Measurements from ENCODE around the gene ZNF516.

ZNF516 gene

DNA sequence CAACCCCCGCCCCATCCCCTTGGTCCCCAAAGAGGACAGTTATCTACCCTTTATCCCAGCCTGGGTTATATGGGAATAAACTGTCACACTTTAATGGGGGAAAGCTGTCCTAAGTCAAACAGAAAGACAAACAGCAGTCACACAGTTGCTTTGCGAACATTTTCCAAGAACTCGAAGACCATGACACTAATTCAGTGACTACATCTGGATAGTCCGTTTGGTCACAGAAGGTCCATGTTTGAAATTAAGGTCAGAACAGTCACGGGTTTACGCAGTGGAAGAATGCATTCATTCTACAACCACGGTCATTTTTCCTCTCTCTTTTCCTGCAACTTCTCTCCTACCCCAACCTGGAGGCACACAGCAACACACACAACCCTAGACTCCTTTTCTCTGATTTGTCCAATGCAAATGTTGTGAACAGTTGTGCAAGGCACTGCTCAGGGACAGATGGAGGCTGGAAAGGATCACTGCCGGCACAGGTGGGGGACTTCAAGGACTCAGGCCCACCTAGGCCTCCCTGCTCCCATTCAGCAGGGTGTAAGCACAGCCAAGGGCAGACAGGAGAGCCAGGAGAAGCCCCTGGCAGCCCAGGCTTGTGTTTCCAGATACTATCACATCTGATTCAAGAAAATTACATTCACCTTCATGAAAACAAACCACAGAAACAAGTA, 39.9 kb downstream of the ZNF516 start:
- DNase-seq (ENCODE audit: low spot score) = no peak

DNA sequence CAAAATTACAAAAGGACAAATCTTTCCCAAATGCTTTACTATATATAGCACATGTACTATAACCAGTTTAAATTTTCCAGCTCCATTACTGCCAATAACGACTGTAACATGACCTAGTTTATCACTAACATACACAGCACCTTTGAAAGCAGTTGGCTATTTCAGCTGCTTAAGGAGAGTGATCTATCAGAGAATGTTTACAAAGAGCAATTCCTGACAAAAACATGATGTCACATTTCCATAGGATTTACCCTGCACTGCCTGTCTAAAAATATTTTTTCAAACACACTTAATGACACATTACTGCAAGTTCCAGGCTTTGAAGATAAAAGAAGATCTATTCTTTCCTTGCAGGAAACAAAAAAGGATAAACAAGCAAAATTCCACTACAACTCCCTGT, 40.6 kb downstream of the ZNF516 start:
- DNase-seq (ENCODE audit: low spot score) = peak; percentile 48

DNA sequence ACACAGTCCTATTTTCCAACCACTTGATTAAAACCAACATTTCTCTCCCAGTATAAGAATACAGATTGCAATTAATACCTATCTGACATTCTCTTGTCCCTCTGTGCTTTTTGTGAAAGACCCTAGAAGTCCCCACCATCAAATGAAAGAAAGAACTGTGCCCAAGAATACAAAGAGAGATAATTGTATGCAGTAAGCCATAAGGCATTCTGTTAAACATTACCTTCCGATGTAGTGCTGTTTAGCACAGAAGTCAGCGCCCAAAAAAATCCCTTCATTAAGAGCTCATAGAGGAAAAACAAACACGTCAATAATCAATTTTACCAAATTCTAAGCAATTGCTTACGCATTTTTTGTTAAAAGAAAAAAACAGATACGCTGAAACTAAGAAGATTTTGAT, 41.1 kb downstream of the ZNF516 start:
- peak; percentile 36 for DNase-seq (ENCODE audit: low spot score)

DNA sequence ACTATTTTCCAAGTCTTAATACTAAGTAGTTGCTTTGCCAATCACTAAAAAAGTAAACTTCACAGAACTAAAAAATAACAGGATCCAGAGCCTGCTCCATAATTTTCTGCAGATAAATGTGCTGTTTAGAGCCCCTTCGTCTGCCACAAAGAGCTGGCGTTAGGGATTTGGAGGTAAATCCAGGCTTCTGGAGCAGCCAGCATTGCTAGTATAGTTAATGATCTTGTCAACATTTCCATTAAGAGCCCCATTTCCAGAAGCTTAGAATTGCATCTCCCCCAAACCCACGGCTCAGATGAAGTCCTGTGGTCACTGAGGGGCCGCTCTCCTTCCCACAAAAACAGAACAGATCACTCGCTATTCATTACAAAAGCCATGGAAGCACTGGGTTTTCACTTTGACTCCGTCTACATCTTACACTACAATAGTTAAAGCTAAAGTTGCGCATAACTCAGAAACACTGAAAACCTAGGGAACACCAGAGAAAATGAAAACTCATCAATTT, 41.9 kb downstream of the ZNF516 start:
- no peak for DNase-seq (ENCODE audit: low spot score)

DNA sequence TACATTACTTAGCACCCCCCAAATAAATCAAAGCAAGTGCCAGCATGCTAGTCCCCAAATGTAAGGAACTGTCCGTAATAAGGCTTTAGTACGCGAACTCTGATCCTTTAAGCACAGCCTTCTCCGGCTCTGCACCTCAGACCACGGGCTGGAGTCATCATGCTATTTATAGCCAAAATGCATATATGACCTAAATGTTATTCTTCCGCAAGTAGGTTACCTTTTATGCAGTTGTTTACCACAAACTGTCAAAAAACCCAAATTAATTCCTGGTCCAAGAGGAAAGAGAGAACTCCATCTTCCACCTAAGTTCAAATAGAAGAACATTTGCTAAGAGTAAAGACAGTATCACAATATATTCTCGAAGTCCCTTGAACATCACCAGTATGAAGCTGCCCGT, 42.7 kb downstream of the ZNF516 start:
- DNase-seq (ENCODE audit: low spot score) = no peak

DNA sequence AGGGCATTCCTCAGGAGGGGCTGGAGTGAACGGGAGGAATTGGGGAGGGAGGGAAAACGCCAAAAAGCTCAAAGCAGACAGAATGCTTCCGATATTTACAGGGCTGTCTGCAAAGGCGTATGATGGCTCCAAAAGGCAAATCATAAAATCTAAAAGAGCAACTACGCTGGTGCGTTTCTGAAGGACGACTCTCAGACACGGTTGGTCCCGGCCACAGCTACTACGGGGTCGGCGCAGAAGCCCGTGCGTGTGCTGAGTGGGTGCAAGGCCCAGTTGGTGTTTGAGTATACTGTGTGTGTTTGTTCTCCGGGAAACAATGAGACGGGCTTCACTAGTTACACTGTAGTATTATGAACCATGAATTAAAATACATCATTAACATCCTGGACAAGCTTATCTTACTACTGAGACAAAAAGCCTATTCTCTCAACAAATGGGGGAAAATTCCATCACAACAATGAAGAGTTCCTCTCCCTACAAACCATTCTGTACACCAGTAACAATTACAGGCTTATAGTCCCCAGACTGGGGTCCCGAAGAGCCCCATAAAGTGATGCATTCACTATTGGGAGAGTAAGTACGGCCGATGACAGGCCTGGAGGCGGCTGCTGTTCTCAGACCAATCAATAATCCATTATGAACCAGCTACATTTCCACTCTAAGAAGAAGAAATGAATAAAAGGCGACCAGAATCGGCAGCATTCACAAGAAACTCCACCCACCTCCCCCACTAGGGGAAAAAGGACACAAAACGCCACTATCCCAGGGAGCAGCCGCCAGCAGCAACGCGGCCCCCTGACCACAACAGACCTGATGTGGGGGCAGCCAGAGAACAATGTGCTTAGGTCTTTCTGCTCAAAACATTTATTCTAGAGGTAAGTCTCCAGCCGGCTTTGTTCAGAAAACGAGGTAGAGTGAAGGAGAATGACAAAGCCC, 43.4 kb downstream of the ZNF516 start:
- no peak for DNase-seq (ENCODE audit: low spot score)

DNA sequence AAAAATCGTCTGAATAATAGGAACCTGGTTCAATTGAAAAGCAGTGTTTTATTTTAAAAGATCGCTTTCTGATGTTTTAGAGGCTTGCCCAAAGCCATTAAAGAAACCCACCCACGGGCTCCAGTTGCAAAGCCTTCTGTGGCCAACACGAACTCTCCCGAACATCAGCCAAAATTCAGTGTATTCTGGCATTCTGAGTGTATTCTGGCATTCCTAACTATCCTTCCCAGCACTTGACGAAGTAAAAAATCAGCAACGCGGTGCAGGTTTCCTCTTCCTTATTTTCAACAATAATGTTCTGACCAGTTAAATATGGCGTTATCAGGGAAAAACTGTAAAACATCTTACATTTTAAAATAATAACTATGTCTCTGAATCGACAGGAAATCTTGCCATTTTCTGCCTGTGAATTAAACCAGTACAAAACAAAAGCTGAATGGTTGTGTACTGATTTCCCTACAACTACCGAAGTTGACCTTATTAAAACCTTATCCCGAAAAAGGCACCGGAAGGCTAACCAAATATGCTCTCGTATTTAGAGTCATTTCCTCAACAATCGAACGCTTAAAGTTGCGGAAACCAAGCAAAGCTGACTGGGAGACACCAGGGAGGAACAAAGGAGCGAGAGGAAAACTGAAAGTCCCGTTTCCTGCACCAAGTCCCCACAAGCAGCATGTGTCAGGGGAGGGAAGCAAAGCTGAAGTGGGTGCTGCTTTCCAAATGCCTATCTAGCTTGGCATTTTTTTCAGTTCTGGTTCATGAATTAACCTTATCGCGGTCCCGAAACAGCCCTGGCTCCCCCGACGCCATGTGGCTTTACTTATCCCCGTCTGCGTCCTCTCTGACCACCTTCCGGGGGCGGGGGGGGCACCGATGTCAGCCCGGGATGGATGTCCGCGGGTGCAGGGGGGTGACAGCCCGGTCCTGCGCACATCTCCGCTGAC, 44.3 kb downstream of the ZNF516 start:
- no peak for DNase-seq (ENCODE audit: low spot score)

DNA sequence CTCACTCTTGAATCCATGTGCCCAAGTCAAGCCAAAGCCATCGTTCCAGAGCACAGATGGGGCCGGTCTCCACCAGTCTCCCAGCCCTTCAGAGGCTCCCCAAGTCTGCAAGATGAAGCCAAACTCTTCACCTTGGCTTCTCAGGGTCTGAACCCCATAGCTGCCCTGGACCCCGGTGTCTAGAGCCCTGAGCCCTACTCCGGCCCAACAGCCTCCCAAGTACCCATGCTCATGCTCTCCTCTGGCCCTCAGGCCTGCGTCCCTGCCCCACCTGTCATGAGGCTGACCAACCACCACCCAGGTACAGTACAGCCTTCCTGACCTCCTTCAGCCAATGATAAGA, 46.0 kb downstream of the ZNF516 start:
- DNase-seq (ENCODE audit: low spot score) = no peak

DNA sequence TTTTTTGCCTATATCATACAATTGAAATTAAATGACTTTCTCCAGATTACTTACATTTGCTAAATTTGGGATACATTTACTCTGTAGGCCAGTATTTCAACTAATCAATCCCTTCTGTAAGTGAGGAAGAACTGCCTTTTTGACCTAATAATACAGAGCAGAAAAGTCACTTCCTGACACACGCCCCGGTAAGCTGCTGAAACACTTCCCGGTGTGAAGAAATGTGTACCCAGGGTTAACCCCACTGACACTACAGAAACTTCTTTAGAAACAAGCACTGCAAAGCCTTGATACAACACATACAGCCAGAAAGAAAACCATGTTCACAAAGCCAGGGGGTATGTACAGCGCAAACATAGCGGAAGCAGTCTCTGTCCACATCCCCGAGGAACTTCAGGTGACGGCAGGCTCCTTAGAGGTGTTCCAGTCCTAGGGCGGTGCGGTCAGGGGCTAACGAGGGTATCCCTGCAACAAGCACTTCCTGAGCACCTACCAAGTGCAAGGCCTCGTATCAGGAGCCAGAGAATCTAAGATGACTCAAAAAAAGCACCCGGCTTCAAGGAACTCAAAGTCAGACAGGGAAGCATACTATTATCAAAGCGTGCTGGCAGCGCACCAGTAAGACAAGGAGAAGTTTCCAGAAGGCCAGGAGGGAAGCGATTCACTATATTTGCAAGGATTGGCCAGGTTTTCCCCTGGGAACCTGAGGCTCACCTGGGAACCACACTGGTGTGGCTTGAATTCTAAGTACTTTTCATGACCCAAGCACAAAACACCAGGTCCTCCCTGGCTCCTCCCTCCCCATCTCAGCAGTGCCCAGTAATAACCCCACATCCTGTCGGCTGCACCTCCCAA, 46.6 kb downstream of the ZNF516 start:
- no peak for DNase-seq (ENCODE audit: low spot score)

DNA sequence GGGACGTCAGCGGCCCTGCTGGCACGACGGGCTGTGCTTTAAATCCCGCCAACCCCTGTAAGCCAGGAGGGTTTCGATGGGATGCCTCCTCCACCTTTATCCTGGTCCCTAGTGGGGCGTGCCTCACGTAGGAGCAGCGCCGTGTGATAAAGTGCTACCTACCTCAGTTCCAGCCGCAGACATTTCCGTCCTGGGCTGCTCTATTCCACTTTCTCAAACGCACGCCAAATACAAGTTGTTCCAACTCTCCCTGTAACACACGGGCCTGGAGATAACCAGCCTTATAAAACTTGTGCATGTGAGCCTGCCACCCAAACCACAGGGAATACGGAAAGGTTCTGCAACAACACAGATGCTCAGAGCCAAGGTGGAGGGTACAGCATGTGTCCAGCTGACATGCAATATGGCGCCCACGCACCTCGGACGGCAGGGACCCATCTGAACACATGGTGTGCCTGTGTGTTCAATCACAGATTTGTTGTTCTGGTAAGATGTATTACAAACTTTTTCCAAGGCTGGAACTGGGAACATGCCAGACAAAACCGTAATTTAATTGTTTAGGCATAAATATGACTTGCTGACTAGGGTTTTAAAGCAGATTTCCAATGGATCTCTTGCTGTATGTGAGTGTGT, 47.7 kb downstream of the ZNF516 start:
- no peak for DNase-seq (ENCODE audit: low spot score)

DNA sequence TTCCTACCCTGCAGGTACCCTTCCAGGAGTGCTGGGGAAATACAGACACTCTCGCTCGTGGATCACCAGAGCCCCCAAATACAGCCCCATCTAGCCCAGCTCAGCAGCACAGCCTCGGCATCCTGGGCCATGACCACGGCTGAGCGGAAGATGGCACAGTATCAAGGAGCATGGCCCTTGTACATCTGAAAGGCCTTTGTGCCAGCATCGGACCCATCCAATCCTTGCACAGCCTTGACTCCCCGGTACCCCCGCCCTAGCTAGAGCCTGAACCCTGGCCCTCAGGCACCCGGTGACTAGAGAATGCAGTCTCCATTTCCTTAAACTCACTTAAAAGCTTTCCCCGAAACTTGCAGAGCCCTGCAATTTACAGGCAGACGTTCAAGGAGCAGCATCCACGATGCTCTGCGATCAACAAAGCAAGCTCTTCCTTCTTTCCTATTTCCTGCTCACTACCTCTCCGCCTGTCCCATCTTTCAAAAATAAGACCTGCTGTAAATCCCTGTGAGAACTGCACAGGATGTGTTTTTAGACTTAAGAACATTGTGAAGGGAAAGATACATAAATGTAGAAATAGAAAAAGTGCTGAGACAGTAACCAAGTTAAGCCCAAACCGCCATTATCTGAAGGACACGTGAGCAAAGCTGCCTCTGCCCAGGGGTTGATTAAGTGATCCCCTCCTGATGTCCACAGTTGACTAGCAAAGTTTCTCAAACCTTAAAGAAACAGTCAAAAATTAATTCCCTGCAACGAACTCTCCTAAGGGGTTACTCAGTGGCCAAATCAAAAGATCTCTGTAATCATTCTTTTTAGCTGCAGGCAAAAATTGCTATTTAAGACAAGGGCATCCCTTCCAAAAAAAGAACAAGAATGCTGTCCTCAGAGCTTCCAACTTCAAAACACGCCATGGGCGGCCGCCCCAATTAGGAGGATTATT, 48.5 kb downstream of the ZNF516 start:
- no peak for DNase-seq (ENCODE audit: low spot score)

DNA sequence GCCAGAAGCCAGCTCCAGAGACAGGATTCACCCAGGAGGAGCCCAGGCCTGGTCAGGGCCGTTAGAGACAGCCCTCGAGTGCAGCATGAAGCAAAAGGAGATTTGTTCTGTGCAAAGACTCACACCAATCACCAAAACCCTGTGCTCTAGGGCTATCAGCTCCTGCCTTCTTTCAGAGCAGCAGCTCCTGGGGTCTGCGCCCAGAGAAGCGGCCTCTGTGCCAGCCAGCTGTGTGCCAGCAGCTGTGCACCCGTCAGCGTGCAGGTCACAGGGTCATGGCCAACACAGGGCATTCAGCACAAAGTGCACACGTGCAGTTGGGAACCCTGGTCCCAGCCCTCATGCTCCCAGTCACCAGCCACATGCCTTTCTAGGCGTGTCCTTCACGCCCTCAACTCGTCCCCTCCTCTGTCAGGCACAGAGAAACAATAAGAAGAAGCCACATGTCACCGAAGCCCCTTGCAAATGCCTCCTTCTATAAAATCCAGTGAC, 49.3 kb downstream of the ZNF516 start:
- no peak for DNase-seq (ENCODE audit: low spot score)

DNA sequence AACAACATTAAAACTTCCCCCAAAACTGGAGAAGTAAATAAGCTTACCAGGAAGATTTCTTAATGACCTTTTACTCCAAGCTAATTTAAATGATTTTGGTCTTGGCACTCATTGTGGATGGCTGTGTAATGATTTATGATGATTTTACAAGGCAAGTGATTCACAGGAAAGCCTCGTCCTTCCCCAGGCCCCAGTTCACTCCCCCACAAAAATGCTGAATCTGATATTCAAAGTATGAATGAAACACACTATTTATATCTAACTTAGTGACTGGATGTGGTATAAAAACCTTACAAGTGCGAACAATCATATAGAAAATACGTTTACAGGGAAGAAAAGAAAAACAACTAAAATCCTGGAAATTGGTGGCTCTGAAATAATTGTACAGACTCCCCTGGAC, 49.8 kb downstream of the ZNF516 start:
- DNase-seq (ENCODE audit: low spot score) = no peak

DNA sequence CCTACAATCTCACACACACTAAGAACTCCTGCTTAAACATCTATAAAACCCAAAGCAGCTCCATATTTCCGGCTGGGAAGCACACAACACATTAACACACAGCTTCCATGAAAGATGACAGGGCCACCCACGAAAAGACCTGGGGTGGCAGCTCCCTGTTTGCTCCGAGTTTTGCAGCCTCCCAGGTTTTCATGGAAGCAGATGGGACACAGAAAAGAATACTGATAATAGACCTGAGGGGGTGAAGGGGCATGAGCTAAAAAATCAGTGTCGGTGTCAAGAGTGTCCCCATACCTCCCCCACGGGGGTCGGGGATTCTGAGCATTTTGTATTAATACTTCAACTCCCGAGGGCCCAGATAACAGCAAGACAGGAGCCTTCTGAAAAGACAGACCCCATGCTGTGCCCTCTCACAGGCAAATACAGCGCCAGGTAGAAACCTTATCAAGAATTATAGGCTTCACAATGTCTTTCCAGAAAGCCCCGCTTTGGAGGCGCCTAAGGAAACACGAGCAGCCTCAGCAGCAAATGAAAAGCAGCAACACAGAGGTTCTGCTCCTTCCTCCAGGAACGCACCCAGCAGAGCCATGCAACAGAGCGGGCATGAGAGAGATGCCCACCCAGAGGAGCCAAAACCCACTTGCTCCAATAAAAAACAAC, 50.5 kb downstream of the ZNF516 start:
- DNase-seq (ENCODE audit: low spot score) = no peak

DNA sequence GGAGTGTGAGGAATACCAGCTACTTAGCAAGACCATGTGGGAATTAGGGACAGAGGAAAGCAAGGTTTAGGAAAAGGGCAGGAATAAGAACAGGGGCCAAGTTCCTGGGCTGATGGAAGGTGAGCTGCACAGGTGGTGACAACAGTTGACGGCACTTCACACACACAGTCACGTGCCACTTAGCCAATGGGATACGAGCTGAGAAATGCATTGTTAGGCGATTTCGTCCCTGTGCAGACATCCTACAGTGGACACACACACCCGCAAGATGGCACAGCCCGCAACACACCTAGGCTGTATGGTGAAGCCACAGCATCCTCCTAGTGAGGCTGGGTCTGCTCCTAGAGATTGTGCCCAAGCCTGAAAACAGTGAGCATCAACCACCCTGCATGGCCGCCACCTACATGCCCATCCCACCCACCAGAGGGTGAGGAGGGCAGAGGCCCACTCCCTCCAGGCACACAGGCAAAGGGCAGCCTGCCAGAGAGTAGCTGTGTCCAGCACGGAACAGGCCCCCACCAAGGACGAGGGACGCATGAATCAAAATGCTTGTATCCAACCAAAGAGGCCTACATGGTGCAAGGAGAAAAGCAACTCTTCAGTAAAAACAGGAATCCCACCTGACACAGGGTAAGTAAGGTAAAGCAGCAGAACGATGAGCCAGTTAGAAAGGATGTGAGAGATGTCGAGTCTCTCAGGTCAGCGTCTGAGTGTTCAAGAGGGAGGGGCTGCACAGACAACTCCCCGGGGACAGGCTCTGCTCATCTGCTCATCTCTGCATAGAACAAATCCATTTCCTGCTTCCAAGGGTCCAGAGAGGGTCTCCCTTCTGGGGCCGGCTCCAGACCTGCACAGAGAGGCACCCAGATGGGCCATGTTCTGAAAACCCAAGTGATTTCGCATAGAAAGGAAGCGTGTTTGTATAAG, 51.3 kb downstream of the ZNF516 start:
- no peak for DNase-seq (ENCODE audit: low spot score)

DNA sequence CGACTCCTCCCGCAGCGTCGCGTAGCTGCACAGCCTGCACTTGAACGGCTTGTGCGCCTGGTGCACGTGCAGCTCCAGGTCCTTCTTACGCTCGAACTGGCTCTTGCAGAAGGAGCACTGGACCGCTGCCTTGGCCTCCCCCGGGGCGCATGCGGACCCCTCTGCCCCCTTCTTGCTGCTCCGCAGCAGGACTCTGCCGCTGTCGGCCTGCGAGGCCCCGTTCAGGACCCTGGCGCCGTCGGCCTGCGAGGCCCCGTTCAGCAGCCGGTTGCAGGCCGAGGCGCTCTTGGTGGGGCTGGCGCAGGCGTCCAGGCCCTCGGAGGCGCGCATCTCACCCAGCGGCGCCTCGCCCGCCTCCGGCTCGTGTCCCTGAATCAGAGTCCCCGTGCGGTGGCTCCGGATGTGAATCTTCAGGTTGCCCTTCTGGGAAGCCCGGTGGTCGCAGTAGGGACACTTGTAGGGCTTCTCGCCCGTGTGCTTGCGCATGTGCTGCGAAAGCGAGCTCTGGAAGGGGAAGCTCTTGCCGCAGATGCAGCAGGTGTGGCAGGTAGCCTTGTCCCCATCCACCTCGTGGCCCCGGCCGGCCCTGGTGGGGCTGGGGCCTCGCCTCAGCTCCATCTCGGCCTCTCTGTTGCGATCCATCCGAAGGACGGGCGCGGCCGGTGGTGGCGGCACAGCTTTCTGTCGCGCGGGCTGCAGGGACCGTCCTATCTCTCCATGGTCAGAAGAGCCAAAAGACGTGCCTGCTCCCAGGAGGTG, 52.5 kb downstream of the ZNF516 start:
- no peak for DNase-seq (ENCODE audit: low spot score)
